Measurements from ENCODE around the gene ERICH2.
A peak's percentile ranks its signal among the peaks of the same experiment; 100 is the strongest.

The ERICH2 gene

DNA sequence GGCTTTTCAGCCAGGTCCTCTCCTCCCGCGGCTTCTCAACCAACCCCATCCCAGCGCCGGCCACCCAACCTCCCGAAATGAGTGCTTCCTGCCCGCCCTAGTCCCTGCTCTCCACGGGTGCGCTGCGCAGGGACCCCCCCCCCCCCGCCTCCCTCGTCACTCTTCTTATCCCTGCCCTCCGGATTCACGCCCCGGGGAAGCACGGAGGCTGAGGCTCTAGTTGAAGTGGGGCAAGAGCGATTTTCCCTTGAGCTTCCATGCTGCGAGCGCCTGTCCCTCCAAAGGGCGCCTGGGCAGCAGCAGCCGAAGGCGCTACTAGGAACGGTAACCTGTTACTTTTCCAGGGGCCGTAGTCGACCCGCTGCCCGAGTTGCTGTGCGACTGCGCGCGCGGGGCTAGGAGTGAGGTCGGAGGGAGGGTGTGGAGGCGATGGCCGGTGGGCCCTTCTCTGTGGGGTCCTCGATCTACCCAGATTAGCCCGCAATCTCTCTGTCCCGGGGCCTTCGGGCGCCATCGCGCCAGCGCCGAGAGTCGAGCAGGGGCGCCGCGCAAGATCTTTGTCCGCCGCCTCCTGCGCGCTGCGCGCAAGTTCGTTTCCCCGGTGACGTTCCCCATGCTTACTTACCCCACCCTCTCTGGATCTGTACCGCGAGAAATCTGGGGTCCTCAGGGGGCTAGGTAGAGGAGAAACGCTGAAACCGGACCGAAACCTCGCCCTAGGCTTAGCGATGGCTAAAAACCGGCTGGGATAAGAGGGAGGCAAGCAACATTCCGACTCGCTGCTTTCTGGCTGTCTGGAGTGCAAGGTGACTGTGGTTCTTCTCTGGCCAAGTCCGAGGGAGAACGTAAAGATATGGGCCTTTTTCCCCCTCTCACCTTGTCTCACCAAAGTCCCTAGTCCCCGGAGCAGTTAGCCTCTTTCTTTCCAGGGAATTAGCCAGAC lies 47.2 kb downstream of the ERICH2 start:
- DNase-seq = peak; percentile 5

DNA sequence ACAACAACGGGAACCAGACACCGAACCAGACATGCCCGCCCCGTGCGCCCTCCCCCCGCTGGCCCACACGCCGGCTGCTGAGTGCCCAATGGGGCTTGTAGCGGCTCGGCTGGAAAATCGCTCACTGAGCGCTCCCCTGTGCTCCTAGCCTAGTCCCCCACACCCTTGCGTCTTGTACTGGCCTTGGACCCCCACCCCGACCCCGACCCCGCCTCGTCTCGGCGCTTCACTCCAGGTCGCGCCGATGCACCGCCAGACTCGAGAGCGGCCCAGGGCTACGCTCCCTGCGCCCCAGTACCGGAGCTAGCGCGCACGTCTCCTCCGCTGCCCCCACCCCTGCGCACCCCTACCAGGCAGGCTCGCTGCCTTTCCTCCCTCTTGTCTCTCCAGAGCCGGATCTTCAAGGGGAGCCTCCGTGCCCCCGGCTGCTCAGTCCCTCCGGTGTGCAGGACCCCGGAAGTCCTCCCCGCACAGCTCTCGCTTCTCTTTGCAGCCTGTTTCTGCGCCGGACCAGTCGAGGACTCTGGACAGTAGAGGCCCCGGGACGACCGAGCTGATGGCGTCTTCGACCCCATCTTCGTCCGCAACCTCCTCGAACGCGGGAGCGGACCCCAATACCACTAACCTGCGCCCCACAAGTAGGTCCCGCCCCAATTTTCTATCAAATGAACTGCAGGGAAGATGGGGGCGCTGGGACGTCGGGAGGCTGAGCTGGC lies 48.0 kb downstream of the ERICH2 start:
- no peak for DNase-seq

DNA sequence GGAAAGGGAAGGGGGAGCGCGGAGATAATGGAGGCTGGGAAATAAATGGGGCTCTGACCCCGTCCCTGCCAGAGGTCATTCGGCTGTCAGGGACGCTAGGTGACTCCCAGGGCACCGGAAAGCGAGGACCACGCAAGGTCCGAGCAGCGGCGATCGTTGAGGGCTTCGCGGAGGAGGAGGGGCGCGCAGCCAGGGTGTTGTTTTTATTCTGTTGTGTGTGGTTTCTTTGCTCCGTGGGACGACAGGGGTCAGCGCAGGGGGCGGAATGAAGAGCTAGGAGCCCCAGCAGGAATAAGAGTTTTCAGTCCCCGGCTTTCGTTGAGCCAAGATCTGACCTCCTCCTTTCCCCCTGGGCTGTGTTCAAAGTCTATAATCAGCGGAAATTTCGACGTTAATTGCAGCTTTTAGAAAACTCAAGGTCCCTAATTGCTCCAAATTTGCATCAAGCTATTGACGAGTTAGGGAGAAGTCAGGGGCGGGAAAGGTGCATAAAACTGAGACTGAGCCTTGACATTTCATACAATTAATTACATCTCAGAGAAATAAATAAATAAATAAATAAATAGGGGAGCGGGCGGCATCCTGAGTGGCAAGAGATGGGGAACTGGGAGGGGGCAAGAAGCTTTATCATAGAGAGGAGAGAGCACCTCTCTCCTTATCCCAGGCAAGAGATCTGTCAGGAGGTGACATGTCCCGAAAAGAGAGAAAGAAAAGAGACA lies 48.7 kb downstream of the ERICH2 start:
- DNase-seq = no peak

DNA sequence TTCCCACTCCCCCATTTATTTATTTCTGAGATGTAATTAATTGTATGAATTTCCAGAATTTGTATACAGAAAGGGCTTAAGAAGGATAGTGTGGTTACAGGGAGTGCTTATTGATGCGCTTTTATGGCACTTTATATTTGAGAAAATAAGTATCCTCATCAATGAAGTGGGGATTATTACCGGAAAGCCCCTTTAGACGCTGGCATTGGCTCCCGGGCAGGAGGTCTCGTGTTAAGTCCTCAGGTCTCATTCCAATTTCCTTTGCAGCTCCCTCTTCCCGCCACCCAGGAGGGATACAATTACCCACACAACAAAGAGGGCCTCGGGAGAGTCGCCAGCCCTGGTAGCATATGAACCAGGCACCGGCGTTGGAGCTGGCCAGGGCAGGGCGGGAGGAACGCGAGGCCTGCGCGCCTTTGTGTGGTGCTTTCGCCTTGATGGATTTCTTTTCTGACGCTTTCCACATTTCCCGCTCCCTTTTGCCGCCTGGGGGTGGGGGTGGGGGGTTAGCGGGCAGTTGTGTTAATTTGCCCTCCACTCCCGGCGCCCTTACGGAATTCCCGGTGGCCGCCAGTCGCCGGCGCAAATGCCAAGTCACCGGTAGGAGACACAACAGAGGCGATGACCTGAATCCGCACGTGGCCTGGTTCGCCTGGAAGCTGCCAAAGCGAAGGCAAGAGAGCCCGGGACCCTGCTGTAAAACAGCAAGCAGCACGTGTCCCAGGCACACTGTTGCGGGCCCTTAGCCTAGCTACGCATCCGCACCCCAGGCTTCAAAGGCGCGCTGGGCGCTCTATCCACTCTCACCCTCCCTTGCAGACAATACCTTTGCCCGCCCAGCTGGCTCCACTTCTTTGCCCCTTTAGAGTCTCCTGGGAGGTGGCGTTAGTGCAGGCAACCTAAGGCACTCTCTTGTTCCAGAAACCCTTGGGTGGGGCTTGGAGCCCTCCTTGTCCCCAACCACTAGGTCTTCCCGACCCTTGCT lies 49.8 kb downstream of the ERICH2 start:
- DNase-seq = no peak

DNA sequence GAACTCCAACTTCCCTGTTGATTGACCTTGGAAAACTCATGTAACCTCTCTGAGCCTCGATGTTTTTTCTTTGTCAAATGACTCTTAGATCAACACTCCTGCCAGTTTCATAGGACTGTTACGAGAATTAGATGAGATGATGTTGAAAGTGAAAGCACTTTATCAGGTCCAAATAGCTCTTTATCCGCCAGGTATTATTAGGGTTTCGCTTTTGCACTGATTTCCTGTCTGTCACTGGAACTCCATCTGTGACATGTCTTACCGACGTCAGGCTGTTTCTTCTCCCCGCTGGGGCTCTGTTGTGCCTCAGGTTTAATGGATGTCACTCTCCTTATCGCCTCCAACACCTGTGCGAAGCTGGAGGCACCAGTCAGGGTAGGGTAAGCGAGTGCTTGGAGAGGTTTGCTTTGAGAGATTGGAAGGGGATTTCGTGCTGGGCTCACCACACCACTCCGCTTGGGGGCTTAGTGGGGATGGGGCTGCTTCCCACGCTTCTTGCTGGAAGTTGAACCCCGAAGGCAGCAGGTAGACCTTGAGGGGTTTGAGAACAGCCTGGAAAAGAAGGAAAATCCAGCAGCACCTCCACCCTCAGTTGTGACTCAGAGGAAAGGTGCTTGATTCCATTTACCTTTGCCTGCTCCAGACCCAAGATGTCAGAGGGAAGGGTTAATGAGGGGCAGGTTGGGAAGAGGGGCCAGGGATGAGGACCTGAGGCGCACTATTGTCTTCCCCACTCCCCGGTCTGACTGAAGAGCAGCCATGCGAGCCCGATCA lies 50.8 kb downstream of the ERICH2 start:
- no peak for DNase-seq

DNA sequence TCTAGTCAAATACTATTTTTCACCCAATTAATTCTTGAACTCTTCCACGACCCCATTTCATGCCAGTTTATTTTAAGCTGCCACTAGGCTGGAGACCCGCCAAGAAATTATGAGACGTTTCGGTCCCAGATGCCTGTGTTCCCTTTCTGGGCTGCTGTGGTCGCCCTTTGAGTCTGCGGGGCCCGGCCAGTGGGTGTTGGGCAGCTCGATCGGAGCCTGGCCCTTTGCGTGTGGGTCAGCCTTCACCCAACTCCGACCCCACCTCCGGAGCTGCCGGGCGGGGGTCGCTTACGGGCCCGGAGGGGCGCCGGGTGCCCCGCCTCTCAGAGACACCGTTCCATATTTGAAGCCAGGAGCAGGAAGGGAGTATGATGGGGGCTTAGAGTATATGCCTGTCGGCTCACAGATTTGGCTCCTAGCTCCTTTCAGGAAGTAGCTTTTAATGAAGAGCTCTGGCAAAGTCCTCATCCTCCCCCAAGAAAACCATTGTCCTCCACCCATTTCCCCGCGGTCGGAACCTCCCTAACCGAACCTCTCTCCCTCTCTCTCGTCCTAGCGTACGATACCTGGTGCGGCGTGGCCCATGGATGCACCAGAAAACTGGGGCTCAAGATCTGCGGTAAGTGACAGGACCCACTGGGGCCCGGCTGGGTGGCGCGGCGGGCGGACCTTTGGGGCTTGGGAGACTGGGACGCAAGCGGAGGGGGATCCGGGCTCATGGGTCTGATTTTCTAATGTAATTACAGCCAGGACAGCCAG lies 51.5 kb downstream of the ERICH2 start:
- no peak for DNase-seq

DNA sequence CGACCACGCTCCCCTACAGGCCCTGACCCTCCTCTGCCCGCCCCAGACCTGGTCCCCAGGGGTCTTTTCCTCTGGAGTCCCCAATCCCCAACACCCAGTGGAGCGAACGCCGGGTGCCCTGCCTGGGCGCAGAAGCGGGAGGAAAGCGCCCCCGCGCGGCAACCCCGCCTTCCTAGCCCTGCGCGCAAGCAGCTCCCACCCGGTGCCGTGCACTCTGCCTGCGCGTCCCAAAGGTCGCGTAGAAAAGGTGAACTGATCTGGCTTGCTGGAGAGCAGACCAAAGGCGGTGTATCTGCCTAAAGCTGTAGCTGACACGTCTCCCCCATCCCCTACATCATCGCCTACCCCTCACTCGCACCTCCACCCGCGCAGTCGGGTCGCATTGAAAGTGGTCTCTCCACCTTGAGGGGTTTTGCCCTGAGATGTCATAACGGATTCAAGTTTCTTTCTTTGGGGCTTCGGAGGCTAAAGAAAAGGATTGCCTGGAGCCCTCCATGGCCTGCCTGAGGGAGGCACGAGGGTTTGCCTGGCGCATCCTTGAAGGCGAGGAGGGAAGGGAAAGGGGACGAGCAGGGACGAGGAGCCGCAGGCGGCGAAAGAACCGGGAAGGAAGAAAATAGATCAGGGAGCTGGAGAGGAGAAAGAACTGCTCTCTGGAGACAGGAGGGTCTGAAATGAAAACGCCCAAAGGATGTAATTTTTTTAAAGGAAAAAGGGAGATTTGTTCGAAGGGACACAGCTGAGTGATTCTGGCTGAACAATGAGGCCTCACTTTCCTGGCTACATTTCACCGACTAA lies 52.3 kb downstream of the ERICH2 start:
- DNase-seq = no peak

DNA sequence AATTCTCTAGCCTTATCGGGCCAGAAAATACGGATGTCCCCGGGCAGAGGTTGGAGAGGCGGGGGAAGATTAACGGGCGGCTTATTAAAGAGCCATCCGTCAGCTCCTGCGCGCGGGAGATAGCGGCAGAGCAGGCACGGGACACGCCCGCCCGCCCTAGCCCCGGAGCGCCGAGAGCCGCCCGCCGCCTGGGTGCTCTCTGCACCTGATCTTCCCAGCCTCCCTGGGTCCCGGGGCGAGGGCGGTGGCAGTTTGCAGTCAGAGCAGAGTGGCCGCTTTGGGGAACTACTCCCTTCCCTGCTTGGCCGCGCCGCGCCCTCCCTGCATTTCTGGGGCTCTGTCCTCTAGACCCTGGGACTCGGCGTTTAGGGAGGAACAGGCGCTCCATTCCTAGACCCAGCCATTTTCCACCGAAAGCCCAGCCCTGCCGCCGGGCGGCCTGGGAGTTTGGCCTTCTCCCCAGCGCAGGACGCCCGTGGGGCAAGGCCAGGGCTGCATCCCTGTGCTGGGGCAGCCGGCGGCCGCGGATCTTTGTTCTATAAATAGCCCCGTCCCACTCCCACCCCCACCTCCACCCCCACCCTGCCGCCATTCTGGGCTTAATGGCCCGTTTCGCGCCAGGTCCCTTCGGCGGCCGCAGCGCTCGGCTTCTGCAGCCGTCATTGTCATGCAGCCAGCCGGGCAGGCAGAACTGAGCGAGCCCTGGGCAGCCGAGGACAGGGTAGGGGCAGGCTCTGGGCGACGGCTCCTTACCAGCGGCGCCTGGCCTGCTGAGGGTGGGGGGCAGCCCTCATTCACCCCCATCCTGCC lies 53.1 kb downstream of the ERICH2 start:
- no peak for DNase-seq

DNA sequence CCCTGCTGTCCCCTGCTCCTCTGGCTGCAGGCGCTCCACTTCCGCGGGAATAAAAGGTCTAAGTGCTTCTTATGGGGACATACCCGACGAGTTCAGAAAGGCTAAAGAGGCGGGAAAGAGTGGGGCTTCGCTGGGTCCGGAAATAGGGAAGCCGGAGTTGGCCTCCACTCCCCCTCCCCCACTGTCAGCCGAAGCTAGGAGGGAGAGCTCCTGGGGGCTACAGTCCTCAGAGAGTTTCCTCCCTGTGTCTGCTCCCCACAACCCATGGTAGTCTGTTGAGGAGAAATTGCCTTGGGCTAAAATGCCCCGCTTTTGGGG lies 53.7 kb downstream of the ERICH2 start:
- no peak for DNase-seq

DNA sequence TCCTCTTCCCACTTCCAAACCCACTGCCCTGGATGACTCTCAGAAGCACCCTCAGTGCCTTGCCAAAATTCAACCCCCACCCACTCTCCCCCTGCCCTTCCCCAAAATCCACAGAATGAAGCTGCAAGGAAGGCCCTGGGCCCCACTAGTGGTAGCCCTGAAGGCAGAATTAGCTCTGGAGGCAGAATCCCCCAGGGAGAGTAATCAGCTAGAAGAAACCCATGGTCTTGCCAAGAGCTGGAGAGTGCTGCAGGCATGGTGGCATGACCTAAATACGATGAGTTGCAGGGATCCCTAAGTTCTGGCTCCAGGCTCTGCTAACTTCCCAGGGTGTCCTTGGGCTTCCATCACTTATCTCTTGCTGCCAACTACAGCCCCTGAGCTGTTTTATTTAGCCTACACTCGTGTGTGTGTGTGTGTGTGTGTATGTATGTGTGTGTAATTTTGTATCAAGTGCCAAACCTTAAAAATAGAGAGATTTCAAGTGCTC lies 54.4 kb downstream of the ERICH2 start:
- DNase-seq = no peak

DNA sequence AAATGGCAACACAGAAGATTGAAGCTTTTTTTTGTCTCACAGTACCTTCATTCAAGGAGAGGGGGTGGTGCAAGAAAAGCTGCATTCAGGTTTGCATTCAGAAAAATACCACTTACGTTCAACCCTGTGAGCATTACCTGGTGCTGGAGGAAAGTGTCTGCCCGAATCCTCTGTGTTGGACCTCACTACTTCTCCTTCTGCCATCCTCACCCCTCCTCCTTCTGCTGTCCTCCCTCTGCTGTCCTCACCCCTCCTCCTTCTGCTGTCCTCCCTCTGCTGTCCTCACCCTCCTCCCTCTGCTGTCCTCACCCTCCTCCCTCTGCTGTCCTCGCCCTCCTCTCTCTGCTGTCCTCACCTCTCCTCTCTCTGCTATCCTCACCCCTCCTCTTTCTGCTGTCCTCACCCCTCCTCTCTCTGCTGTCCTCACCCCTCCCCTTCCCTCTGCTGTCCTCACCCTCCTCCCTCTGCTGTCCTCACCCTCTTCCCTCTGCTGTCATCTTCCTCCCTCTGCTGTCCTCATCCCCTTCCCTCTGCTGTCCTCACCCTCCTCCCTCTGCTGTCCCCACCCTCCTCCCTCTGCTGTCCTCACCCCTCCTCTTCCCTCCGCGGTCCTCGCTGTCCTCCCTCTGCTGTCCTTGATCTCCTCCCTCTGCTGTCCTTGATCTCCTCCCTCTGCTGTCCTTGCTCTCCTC lies 57.8 kb downstream of the ERICH2 start:
- DNase-seq = no peak

DNA sequence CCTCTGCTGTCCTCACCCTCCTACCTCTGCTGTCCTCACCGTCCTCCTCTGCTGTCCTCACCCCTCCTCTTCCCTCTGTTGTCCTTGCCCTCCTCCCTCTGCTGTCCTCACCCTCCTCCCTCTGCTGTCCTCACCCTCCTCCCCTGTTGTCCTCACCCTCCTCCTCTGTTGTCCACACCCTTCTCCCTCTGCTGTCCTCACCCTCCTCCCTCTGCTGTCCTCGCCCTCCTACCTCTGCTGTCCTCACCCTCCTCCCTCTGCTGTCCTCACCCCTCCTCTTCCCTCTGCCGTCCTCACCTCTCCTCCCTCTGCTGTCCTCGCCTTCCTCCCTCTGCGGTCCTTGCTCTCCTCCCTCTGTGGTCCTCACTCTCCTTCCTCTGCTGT lies 58.3 kb downstream of the ERICH2 start:
- no peak for DNase-seq

DNA sequence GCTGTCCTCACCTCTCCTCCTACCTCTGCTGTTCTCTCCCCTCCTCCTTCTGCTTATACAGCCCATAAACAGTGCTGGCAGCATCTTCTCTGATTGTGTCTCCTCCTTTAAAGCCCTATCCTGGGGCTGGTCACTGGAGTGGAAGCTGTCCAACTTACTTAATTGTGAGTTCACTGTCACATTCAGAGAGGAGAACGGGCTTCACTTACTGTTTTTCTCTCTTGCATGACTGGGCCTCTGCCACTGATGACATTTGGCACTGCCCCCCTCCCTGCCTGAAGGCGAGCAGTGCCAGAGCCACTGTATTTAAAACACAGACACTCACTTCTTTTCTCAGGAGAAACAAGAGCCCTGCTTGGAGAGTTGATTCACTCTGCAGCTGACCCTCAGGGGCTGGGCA lies 58.9 kb downstream of the ERICH2 start:
- DNase-seq = no peak

DNA sequence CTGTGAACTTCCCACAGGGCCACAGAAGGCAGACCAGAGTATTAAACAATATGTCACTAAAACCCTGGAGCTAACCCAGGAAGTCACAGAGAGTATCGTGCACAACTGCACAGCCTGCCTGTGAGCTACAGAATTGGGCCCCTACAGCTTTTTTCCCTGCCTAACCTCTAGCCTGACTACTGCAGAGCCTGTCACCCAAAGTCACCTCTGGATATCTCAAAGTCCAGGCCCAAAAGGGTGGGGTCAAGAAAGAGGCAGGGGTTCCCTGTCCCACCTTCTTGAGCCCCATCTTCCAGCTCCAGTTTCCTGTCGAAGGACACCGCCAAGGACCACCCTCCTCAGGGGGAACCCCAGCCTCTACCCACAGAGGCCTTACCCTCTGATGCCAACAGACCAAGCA lies 60.0 kb downstream of the ERICH2 start:
- DNase-seq = no peak

DNA sequence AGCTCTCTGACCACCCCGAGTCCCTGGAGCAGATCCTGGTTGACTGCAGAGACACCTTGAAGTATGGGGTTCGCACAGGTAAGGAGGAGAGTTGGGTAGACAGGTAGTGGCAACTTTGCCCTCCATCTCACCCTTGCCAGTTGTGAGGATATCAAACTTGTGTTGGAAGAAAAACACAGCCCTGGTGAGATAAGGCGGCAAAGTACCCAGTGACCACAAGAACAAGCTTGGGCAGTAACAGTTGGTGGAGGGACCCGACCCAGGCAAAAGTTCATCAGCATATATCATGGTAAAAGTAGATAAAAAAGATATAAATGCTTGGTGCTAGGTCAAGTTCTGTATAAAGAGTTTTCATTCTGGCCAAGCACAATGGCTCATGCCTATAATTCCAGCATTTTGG lies 60.9 kb downstream of the ERICH2 start:
- DNase-seq = no peak

DNA sequence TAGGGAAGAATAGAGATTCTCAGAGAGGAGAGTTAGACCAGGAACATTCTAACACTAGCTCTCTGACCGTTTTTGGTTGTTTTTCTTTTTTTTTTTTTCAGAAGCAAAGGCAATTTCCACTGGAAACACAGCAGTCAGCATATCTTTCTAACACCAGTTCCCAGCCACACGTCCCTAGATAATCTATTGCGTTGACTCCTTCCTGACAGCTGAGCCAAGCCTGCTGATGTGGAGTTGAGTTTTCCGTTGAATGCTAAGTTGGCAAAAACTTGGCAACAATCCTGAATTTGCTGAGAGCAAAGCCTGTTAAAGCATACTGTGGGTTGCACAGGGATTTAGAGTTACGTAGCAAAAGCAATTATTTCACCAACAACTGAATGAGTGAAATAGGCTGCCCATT lies 65.8 kb downstream of the ERICH2 start:
- DNase-seq = no peak

DNA sequence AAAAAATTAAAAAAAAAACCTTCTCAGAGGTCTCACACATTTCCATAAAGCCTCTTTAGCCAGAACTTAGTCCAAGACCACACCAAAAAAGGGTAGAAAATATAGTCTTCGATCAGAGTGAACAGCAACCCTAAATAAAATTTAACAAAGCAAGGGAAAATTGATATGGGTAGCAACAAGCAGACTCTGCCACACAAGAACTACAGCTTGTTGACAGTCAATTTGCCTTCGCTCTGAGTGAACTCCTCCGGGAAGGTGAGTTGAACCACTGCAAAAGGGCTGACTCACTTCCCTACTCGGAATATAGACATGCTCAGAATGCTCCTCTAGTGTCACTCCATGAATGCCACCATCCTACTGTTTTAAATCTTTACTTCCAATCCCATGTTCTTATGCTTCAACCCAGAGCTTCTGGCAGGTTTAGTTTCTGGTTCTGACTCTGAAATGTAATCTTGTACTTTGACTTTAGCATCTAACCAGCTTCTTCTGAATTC lies 70.6 kb downstream of the ERICH2 start:
- DNase-seq = no peak

DNA sequence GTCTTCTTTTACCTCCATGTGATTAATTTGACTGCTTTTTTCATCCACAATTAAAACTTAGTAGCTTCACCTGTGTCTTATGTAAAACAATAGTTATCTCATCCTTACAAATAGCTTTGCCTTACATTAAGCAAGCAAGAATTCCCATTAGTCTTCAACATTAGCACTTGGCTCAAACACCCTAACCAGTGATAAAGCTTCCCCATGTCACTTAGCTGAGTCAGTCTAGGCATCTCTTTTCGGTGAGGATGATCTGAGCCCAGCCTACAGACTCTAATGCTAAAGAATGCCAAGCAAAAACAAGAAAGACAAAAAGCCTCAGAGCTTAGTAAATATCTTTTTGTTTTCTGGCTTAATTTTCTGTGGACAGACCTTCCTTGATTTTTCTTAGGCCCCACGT lies 72.6 kb downstream of the ERICH2 start:
- DNase-seq = no peak
